ENCODE measurements around the gene RAB26.

GRCh38 chr16:2163211-2163881 is 14.9 kb downstream of the RAB26 start:
- TF ChIP-seq GATA2 (IDR thresholded peaks at IDR 0.05; ENCODE audit: low read depth, low read length), result no peak
- no peak for TF ChIP-seq GATA3 (IDR thresholded peaks at IDR 0.05; ENCODE audit: low read depth, low read length)

Data from SH-SY5Y (cell line).